Gastrocnemius medialis (tissue), 4 donors: ENCODE data around the gene THSD4.

Source experiments
- CTCF ChIP-seq, 5 experiments: fragments of 450-650 bp in 3 of 5; fragments of 200-600 bp in 2 of 5; sonication (generic) in 2 of 5; IDR thresholded peaks in 4 of 5; conservative IDR thresholded peaks in 1 of 5; 1 replicate in 4 of 5; 2 replicates in 1 of 5; pipeline ENCODE4 v1.5.1; 2016 to 2019; ENCODE audit warnings: antibody characterized with exemption in 5 of 5, mild to moderate bottlenecking in 3 of 5, moderate library complexity in 3 of 5
- POLR2A ChIP-seq, 2 donors: fragments of 450-650 bp; IDR thresholded peaks; one replicate each; pipeline ENCODE4 v1.6.1; 2017; ENCODE audit warnings: antibody characterized with exemption in 2 of 2, mild to moderate bottlenecking in 2 of 2, moderate library complexity in 2 of 2

- TF ChIP-seq CTCF (IDR thresholded peaks at IDR 0.05 in 4 of 5, conservative IDR thresholded peaks at IDR 0.05 in 1 of 5) = no peak
- TF ChIP-seq POLR2A (IDR thresholded peaks at IDR 0.05) = no peak
Measured at GRCh38 chr15:71456362-71456761, 341.1 kb downstream of the THSD4 start.
